SKM-1 (cell line): Measurements from ENCODE around the gene DENND1A.
"Not testable (repeated sequence)": the region's sequence is repeated elsewhere in the genome, so short reads cannot be mapped to it uniquely, and the experiment has no call there.

Experiments
- DNase-seq: peaks from one replicate; lab custom pipeline; 2025; ENCODE audit not compliant: unreplicated experiment; lab: John Stamatoyannopoulos, UW

The DENND1A gene

DNA sequence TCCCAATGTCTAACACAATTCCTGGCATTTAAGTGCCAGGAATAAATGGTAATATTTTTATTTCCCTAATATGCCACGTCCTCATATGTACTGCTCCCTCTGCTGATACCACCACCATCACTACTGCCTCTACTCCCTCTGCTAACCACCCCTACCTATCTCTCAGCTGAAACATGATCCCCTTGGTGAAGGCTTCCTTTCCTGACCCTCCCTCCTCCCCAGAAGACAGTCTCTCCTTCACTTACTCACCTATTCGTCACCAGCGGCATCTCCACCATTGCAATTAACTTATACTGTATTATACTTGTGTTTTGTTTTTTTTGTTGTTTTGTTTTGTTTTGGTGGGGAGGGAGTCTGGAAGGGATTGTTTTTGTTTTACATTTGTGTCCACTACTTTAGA, 4.8 kb downstream of the DENND1A start:
- no peak for DNase-seq

DNA sequence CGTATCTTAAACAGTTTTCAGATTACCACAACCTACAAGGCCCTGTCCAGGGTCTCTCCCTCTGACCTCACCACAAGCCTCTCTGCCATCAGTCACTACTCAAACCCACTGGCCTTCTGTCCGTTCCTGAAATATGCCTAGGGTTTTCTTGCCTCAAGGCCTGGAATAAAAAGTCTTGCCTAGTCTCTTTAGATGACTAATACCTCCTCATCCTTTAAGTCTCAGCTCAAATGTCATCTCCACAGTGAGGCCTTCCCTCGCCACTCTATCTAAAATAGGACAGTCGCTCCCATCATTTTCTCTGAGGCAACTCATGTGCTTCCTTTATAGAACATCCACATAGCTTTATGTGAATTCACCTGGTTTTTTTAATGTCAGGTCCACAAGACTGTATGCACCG, 5.2 kb downstream of the DENND1A start:
- no peak for DNase-seq

DNA sequence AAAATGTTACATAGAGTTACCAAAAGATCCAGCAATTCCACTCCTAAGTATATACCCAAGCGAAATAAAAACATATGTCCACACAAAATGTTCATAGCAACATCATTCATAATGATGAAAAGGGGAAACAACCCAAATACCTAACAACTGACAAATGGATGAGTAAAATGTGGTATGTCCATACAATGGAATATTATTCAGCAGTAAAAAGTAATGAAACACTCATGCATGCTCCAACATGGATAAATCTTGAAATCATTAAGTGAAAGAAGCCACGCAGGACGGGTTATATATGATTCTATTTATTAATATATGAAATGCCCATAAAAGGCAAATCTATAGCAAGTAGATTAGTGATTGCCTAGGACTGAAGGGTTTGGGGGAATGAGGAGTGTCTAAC, 6.0 kb downstream of the DENND1A start:
- no peak for DNase-seq

DNA sequence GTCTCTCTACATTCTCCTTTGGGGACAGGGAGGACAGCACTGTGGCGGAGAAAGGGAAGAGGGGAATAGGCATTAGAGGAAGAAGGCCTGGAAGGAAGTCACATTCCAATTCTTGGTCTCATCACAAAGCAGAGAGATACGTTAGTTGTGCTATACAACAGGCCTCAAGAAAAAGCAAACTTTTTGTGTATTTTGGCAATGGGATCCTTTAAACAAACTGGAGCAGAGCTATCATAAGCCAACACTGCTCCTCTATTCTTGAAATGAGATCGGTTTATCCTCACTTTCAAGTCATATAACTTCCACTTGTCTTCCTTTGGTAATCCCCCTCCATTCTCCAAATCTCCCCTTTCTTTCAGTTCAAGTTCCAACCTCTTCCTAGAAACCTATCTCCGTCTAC, 6.5 kb downstream of the DENND1A start:
- DNase-seq, result no peak

DNA sequence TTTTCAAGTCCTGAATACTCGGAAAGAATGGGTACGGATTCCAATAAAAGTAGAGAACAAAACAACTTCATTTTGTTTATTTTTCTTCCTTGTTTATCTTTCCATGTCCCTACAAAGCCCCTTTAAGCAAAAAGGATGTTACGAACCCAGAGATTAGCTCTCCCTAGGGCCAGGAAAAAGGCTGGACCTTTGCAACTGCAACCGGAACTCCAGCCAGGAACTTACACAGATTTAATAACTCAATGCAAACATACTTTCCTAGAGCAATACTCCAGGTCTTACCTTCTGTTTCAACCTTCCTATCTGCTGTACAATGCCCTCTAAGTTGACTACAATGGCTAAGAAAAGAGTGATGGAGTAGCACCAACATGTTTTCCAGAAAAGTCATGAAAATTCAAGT, 7.0 kb downstream of the DENND1A start:
- no peak for DNase-seq

DNA sequence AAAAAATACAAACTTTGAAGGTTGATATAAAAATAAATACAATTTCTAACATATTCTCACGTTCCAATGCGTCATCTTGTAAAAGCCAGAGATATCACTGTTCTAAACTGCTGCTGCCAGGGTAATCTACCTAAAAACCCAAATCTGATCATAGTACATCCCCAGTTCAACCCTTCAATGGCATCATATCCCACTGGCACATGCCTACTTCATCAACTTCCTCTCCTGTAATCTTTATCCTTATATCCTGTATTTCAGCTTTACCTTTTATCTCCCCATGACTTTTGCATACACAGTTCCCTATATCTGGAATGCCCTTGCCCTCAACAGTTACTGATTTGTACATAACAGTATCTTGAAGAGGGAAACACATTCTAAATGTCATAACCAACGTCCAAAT, 7.5 kb downstream of the DENND1A start:
- no peak for DNase-seq

DNA sequence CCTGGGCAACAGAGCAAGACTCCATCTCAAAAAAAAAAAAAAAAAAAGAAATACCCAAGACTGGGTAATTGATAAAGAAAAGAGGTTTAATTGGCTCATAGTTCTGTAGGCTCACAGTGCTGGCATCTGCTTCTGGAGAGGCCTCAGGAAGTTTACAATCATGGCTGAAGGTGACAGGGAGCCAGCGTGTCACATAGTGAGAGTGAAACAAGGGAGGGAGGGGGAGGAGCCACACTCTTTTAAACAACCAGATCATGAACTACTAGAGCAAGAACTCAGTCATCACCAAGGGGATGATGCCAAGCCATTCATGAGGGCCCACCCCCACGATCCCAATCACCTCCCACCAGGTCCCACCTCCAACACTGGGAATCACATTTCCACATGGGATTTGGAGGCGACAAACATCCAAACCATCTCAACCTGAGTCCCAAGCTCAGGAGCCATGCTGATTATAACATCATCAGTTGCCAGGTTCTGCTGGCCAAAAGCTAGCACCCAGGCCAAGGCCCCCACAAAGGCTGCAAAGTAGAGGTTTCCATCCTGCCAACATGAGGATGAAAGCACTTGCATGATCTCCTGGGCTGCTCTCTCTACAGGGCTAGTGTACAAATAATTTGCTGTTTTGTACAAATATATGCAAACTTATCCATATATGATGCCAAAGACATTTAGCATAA, 15.3 kb downstream of the DENND1A start:
- no peak for DNase-seq

DNA sequence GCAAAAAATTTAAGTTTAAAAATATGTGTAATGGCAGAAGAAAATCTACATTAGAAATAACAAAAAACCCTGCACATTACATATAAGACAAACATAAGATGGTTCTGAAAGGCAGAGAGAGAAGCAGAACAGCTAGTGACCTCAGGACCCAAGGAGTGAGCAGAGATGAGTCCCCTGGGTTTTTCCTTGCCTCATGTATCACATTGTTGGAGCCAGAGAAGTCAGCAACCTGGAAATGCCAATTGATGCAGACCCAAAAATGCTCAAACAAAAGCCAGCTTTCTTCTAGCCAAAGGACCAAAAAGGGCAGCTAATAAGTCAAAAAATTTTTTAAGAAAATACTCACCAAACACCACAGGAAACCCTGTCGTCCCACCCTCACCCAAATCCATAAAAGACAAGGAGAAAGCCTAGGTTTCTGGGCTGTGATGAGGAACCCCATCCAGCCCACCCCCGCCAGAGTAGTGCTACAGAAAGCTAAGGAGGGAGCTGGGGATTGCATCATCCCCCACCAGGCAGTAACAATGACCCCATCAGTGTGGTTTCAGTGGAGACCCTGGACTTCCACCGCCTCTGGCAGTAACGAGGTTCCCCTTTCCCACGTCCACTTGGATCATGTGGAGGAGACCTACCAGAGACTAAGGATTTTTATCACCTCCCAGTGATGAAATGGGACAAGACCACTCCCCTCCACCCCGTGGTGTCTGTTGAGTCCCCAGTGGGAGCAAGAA, 17.6 kb downstream of the DENND1A start:
- DNase-seq, result no peak

DNA sequence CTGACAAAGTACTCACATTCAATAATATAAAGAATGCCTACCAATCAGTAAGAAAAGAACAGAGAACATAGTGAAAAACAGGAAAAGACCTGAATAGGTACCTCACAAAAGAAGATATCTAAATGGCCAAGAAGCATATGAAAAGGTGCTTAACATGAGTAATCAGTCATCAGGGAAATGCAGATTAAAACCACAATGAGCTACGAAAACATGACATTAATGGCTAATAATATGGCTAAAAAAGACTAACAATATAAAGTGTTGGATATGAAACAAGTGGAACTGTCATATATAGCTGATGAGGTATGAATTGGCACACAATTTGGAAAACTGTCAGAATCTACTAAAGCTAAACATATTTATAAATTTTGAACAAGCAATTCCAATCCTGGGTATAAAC, 18.9 kb downstream of the DENND1A start:
- DNase-seq, result no peak

DNA sequence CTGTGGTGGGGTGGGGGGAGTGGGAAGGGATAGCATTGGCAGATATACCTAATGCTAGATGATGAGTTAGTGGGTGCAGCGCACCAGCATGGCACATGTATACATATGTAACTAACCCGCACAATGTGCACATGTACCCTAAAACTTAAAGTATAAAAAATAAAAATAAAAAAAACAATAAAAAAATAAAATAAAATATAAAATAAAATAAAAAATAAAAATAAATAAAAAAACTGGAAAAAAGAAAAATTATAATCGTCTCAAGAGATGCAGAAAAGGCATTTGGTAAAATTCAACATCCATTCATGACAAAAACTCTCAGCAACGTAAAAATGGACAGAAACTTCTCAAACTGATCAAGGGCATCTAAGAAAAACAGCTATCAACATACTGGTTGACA, 20.7 kb downstream of the DENND1A start:
- not testable (repeated sequence) for DNase-seq

DNA sequence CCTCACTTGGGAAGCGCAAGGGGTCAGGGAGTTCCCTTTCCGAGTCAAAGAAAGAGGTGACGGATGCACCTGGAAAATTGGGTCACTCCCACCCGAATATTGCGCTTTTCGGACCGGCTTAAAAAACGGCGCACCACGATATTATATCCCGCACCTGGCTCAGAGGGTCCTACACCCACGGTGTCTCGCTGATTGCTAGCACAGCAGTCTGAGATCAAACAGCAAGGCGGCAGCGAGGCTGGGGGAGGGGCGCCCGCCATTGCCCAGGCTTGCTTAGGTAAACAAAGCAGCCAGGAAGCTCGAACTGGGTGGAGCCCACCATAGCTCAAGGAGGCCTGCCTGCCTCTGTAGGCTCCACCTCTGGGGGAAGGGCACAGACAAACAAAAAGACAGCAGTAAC, 26.4 kb downstream of the DENND1A start:
- DNase-seq, result not testable (repeated sequence)

DNA sequence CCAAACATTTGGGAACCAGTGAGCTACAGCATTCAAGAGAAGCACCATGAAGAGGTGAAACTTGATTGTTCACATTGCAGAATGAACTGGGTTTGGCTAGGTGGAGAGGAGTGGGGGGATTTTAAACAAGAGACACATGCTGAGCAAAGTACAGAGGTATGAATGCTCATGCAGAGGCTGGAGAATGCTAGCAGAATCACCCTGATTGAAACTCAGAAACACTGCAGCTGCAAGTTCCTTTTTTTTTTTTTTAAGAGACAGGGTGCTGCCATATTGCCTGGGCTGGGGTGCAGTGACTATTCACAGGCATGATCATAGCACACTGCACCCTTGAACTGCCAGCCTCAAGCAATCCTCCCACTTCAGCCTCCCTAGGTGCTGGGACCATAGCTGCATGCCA, 35.1 kb downstream of the DENND1A start:
- no peak for DNase-seq

DNA sequence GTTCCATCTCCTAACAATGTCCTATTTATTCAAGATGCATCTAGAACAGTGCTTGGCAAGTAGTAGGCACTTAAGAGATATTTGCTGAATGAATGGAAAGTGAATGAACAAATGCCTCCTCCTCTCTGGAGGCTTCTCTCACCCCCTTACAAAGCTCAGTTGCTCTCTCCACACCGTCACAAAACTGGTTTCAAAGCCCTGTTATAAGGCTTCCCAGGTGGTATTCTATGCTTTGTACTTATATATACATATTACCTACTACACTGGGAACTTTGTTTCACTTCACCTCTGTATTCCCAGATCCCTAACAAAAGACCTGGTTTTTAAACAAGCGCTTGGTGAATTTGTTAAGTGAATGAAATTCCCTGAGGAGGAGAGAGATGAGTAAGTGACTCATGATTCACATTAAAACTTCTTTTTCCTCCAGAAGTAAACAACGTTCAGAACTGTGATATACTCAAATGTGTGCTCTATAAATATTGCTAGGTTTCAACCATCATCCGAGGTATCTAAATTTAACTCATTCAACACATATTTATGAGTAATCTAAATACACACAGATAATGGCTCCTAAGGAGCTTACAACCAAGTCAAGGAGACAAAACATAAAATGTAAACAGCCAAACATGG, 36.0 kb downstream of the DENND1A start:
- no peak for DNase-seq

DNA sequence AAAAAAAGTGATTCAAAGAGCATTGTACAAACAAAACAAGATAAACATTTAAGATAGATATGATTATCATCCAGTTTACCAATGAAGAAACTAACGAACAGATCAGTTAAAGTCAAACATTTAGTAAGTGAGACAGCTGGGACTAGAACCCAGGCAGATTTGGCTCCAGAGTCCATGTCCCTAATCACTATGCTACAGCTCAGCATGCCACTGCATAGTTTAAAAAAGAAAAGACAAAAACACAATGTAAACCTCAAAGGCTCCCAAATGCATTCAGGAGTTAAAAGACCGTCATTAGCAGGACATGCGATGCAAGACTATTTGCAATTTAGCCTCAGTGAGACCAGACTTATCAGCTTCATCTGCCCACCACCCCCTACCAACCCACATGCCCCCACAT, 36.8 kb downstream of the DENND1A start:
- DNase-seq, result no peak

DNA sequence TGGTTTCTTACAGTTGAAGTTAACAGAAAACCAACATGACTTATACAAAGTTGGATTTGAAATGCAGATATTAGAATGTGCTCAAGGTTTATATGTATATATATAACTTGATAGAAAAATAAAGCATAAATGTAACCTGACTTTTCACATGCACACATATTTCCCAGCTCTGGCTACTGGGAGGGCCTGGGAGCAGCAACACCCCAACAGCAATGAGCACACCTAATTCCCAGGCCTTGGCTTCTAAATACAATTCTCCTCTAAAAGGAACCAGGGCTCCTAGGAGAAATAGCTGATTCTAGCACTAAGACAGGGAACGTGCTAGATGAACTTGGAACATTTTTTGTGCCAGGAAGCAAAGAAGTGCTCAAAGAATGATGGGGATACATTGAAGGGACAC, 42.1 kb downstream of the DENND1A start:
- no peak for DNase-seq

DNA sequence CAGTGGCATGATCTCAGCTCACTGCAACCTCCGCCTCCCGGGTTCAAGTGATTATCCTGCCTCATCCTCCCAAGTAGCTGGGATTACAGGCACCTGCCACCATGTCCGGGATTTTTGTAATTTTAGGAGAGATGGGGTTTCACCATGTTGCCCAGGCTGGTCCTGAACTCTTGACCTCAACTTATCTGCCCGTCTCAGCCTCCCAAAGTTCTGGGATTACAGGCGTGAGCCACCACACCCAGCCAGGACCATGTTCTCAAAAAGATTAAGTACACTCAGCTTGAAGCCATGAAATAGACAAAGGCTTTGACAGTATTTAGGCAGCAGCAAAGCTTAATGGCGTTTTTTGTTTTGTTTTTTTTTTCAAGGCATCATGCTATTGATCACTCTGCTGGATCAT, 44.1 kb downstream of the DENND1A start:
- not testable (repeated sequence) for DNase-seq

DNA sequence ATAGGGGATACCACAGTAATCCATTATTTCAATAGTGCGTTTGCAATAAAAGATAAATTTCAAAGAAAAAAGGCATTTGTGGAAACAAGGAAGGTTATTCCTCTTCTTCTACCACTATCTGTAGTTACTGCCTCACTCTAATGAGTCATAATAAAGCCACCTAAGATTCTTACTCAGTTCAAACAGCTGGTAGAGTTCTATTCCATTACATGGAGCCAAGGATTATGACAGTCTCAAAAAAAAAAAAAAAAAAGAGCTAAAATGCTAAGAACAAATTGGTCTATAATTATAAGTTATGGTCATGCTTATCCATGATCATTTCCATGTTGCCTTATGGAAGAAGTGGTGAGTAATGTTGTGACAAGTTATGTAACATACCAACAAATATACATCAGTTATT, 46.3 kb downstream of the DENND1A start:
- DNase-seq, result no peak

DNA sequence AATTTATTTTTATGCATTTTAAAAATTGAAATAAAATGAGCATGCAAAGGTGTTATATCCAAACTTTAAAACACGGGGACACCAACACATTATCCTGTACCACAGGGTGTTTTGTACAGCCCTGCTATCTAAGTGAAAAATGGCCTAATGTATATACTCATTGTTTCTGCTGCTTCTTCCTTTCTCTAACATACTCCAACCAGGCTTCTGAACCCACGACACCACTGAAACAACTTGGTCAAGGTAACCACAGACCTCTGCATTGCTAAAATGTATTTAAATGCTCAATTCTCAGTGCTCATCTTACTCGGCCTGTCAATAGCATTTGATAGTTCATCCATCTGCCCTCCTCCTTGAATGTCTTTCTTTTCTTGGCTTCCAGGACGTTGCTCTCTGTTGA, 48.3 kb downstream of the DENND1A start:
- DNase-seq, result no peak

DNA sequence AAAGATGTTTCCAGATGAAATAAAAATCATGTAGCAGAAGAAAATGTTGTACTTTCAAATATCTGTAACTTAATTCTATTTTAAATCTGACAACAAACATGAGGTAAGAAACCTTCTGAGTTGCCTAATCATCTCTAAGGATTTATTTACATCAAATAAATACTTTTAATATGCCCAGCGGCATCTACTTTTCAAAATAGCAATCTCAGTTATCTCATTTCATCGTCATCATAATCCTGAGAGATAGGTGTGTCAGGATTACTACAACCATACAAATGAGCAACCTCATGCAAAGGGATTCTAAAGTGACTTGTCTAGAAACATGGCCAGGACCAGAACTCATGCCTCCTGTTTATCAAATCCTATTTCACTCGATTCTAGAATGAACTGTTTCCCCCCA, 49.5 kb downstream of the DENND1A start:
- no peak for DNase-seq

DNA sequence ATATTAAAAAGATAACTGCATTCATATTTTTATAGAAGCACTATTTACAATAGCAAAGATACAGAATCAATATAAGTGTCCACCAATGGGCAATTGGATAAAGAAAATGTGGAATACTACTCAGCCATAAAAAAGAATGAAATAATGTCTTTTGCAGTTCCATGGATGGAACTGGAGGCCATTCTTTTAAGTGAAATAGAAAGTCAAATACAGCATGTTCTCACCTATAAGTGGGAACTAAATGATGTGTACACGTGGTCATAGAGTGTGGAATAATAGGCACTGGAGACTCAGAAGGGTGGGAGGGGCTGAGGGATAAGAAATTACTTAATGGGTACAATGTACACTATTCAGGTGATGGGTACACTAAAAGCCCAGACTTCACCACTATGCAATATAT, 53.2 kb downstream of the DENND1A start:
- no peak for DNase-seq

DNA sequence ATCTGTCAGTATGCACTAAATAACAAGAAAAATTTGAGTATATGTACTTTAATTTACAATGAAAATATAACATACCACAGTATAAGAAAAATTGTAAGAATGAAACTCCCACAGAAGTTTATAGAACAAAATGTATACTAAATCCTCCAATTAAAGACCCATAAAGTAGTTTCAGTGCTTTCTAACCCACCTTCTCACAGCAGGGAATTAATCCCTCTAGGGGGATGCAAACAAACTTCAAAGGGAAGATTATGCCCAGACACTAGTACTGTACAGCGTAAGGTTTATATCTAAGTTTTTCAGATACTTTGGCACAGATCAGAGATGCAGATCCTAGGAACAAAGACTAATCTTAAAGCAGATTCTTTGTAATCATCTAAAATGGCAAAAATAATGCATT, 57.2 kb downstream of the DENND1A start:
- DNase-seq, result no peak

DNA sequence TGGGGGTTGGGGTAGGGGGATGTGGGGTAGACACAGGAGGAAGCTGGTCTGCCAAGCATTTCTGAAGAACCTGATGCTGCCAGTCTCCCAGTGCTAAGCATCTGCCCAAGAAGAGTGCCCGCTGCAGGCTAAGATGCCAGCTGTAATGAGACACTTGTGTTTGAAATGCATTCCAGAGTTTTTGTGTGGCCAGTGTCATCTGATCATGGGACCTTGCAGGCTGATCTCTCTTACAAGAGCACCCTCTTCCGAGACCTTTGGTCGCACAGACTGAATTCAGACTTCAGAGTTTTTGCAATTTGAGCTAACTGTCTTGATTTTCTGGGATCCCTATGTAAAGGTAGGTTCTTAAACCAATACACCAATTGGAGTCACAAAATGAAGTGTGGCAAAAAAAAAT, 58.1 kb downstream of the DENND1A start:
- DNase-seq, result no peak
